HCT116 (cell line): Measurements from ENCODE around the gene CFAP99. TPM values are rescaled to one million over a fixed set of nuclear protein-coding genes. Genes with fewer than 3 reads are reported as not detected.

ENCODE experiments used
- ATAC-seq: fragments of 200-7000 bp; cut with Tn5 transposase; 2 replicates; pipeline ENCODE4 v1.9.1; 2020; ENCODE audit warnings: mild to moderate bottlenecking, moderate library complexity
- BruUV-seq: library from RNA; stranded (reverse); fragments of 400-500 nt; replicated peaks from 2 replicates; lab custom pipeline; 2021; lab: Mats Ljungman, UMichigan
- CTCF ChIA-PET: fragments of 300-600 bp; sonication (Branson Sonifier 250); formaldehyde crosslinking; loops from one replicate; lab custom pipeline; 2021; ENCODE audit warnings: antibody characterized with exemption; lab: Charles Lee
- POLR2A ChIA-PET: fragments of 300-600, 350-600 bp; sonication (Branson Sonifier 250); formaldehyde crosslinking; loops from one replicate; lab custom pipeline; 2021; ENCODE audit warnings: antibody characterized with exemption; lab: Charles Lee
- RAD21 ChIA-PET, 2 experiments: fragments of 300-600 bp; sonication (Branson Sonifier 250); formaldehyde crosslinking; loops; one replicate each; lab custom pipeline; 2023; ENCODE audit warnings: low total read pairs in 2 of 2; ENCODE audit not compliant: uncharacterized antibody in 2 of 2, unreplicated experiment in 2 of 2, low non-redundant PET in 1 of 2; lab: Charles Lee
- DNase-seq: peaks from one replicate; pipeline ENCODE4 v3.0.0-alpha.2; 2010; ENCODE audit warnings: low read depth, low spot score
- H2AFZ ChIP-seq: fragments of 200-600 bp; shearing (Covaris generic), sonication (generic); 2 replicates; pipeline ENCODE4 v1.6.1; 2017; ENCODE audit warnings: low read depth, mixed run types, mixed read lengths, antibody characterized with exemption, low read length; ENCODE audit not compliant: poor library complexity, severe bottlenecking
- H3K27ac ChIP-seq: 2 replicates; pipeline ENCODE4 v1.5.1; 2012; ENCODE audit warnings: low read depth, low read length
- H3K27me3 ChIP-seq: fragments of 200-600 bp; sonication (generic); 2 replicates; pipeline ENCODE4 v1.6.1; 2016; ENCODE audit warnings: mixed run types, low read length, mixed read lengths; ENCODE audit not compliant: insufficient read depth
- H3K36me3 ChIP-seq, 2 experiments: fragments of 200-500 bp in 1 of 2; fragments of 200-600 bp in 1 of 2; sonication (Bioruptor generic) in 1 of 2; sonication (generic) in 1 of 2; 2 replicates each; pipeline versions ENCODE4 v1.5.1 to v1.6.1; 2014 to 2016; ENCODE audit warnings: low read length in 2 of 2, inconsistent platforms in 1 of 2, mixed read lengths in 1 of 2, mixed run types in 1 of 2; ENCODE audit not compliant: insufficient read depth in 2 of 2, control insufficient read depth in 1 of 2
- H3K4me1 ChIP-seq, 2 experiments: fragments of 200-600 bp in 1 of 2; sonication (generic) in 1 of 2; 2 replicates each; pipeline versions ENCODE4 v1.5.1 to v1.6.1; 2012 to 2017; ENCODE audit warnings: low read length in 2 of 2, inconsistent platforms in 1 of 2, mild to moderate bottlenecking in 1 of 2, mixed read lengths in 1 of 2, mixed run types in 1 of 2, moderate library complexity in 1 of 2; ENCODE audit not compliant: insufficient read depth in 2 of 2, control insufficient read depth in 1 of 2
- H3K4me2 ChIP-seq: fragments of 200-600 bp; sonication (generic); 2 replicates; pipeline ENCODE4 v1.6.1; 2017; ENCODE audit warnings: mixed run types, low read length, mixed read lengths
- H3K4me3 ChIP-seq, 2 experiments: fragments of 200-600 bp in 1 of 2; sonication (generic) in 1 of 2; replicated peaks in 1 of 2; 2 replicates each; pipeline ENCODE4 v1.5.1; 2011 to 2016; ENCODE audit warnings: low read length in 2 of 2, control low read depth in 1 of 2, low read depth in 1 of 2, mild to moderate bottlenecking in 1 of 2, mixed read lengths in 1 of 2, mixed run types in 1 of 2
- H3K79me2 ChIP-seq: fragments of 200-600 bp; sonication (generic); 2 replicates; pipeline ENCODE4 v1.6.1; 2017; ENCODE audit warnings: mild to moderate bottlenecking, mixed run types, low read length, moderate library complexity, mixed read lengths; ENCODE audit not compliant: insufficient read depth
- H3K9ac ChIP-seq: fragments of 200-600 bp; sonication (generic); 2 replicates; pipeline ENCODE4 v1.6.1; 2016; ENCODE audit warnings: low read length, mixed read lengths
- H3K9me2 ChIP-seq: fragments of 200-600 bp; sonication (generic), shearing (Covaris generic); 2 replicates; pipeline ENCODE4 v1.6.1; 2017; ENCODE audit warnings: mixed run types, mild to moderate bottlenecking, moderate library complexity; ENCODE audit not compliant: insufficient read depth
- H3K9me3 ChIP-seq, 2 experiments: fragments of 200-500 bp in 1 of 2; fragments of 200-600 bp in 1 of 2; sonication (Bioruptor generic) in 1 of 2; sonication (generic) in 1 of 2; 2 replicates each; pipeline ENCODE4 v1.6.1; 2014 to 2017; ENCODE audit warnings: low read length in 2 of 2, mixed read lengths in 2 of 2, inconsistent platforms in 1 of 2, low read depth in 1 of 2, mild to moderate bottlenecking in 1 of 2, mixed run types in 1 of 2, moderate library complexity in 1 of 2; ENCODE audit not compliant: control insufficient read depth in 1 of 2, insufficient read depth in 1 of 2
- H4K20me1 ChIP-seq: fragments of 200-600 bp; sonication (generic), shearing (Covaris generic); 2 replicates; pipeline ENCODE4 v1.6.1; 2017; ENCODE audit warnings: mixed run types, mild to moderate bottlenecking, moderate library complexity; ENCODE audit not compliant: insufficient read depth
- CBX3 ChIP-seq: IDR thresholded peaks from 2 replicates; pipeline ENCODE4 v1.6.1; 2012; ENCODE audit warnings: low read depth
- ELF1 ChIP-seq: IDR thresholded peaks from 2 replicates; pipeline ENCODE4 v1.6.1; 2012; ENCODE audit warnings: low read depth, borderline replicate concordance
- FOSL1 ChIP-seq: IDR thresholded peaks from 2 replicates; pipeline ENCODE4 v1.6.1; 2012; ENCODE audit warnings: low read depth
- SIN3A ChIP-seq: IDR thresholded peaks from 2 replicates; pipeline ENCODE4 v1.6.1; 2012; ENCODE audit warnings: low read depth
- SP1 ChIP-seq: IDR thresholded peaks from 2 replicates; pipeline ENCODE4 v1.6.1; 2012; ENCODE audit warnings: low read depth
- TCF7L2 ChIP-seq: IDR thresholded peaks from 2 replicates; pipeline ENCODE4 v1.7.0; 2011; ENCODE audit warnings: borderline replicate concordance, inconsistent platforms; ENCODE audit not compliant: insufficient read depth, insufficient read length; ENCODE audit errors: extremely low read depth
- ZNF274 ChIP-seq: fragments of 200-500 bp; sonication (Bioruptor generic); IDR thresholded peaks from 2 replicates; pipeline ENCODE4 v1.6.1; 2014; ENCODE audit warnings: mild to moderate bottlenecking, low read depth, low read length, inconsistent platforms
- intact Hi-C: fragments of 100-400 bp; cut with micrococcal nuclease; formaldehyde crosslinking; loops from 2 replicates; pipeline ENCODE4 v1.10.0; 2022
- total RNA-seq: library from RNA; stranded (reverse); gene quantifications from one replicate; pipeline ENCODE4 v1.2.1, GENCODE V29; 2021; ENCODE audit not compliant: unreplicated experiment
- TF ChIP-seq, protein P1 (sequence below), 3 experiments: fragments of 200-600 bp in 1 of 3; sonication (generic) in 1 of 3; IDR thresholded peaks in 2 of 3; conservative IDR thresholded peaks in 1 of 3; 2 replicates each; pipeline ENCODE4 v1.5.1; 2012 to 2017; ENCODE audit warnings: low read depth in 2 of 3, low read length in 2 of 3, antibody characterized with exemption in 1 of 3, borderline replicate concordance in 1 of 3, control low read depth in 1 of 3, mild to moderate bottlenecking in 1 of 3, mixed read lengths in 1 of 3, mixed run types in 1 of 3, moderate library complexity in 1 of 3; ENCODE audit not compliant: insufficient read depth in 1 of 3
- TF ChIP-seq, protein P2 (sequence below): IDR thresholded peaks from 2 replicates; pipeline ENCODE4 v1.6.1; 2012
- TF ChIP-seq, protein P3 (sequence below): IDR thresholded peaks from 2 replicates; pipeline ENCODE4 v1.6.1; 2012

Gene CFAP99
- total RNA-seq, 1 experiment from 2014 or later = 0.42 TPM

GRCh38 chr4:2373532-2373931 is 45.2 kb upstream of the CFAP99 start:
- intact Hi-C loops = no loop called here
- Histone ChIP-seq H4K20me1 (no peaks in the 10 kb centered on the region), H3K36me3 (no peaks in the 10 kb centered on the region), H3K4me2 (no peak overlapping the region), H3K4me1 (no peaks in the 10 kb centered on the region), H3K4me3 (no peak overlapping the region), H3K79me2 (no peaks in the 10 kb centered on the region), H3K27me3 (no peaks in the 10 kb centered on the region), H3K9ac (no peak overlapping the region), H3K27ac (no peak overlapping the region), H2AFZ (no peak overlapping the region), H3K9me2 (no peaks in the 10 kb centered on the region), H3K9me3 (peaks cover 0 to 3% of the 10 kb centered on the region in 2 experiments; a peak in 2 of 4 replicates)
- ChIA-PET CTCF (no interaction called here), POLR2A (no interaction called here), RAD21 (no interaction called here)
- ATAC-seq (no peak), DNase-seq (no peak)
- TF ChIP-seq ZNF274 (no peak), CBX3 (no peak), SP1 (no peak), SIN3A (no peak), ELF1 (no peak), TCF7L2 (no peak), FOSL1 (no peak)
- TF ChIP-seq, protein P1, sequence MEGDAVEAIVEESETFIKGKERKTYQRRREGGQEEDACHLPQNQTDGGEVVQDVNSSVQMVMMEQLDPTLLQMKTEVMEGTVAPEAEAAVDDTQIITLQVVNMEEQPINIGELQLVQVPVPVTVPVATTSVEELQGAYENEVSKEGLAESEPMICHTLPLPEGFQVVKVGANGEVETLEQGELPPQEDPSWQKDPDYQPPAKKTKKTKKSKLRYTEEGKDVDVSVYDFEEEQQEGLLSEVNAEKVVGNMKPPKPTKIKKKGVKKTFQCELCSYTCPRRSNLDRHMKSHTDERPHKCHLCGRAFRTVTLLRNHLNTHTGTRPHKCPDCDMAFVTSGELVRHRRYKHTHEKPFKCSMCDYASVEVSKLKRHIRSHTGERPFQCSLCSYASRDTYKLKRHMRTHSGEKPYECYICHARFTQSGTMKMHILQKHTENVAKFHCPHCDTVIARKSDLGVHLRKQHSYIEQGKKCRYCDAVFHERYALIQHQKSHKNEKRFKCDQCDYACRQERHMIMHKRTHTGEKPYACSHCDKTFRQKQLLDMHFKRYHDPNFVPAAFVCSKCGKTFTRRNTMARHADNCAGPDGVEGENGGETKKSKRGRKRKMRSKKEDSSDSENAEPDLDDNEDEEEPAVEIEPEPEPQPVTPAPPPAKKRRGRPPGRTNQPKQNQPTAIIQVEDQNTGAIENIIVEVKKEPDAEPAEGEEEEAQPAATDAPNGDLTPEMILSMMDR (IDR thresholded peaks at IDR 0.05 in 2 of 3, conservative IDR thresholded peaks at IDR 0.05 in 1 of 3; ENCODE audit: borderline replicate concordance in 1 of 3, insufficient read depth in 1 of 3, low read depth in 2 of 3, low read length in 2 of 3) = no peak
- TF ChIP-seq, protein P2, sequence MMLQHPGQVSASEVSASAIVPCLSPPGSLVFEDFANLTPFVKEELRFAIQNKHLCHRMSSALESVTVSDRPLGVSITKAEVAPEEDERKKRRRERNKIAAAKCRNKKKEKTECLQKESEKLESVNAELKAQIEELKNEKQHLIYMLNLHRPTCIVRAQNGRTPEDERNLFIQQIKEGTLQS = no peak
- TF ChIP-seq, protein P3, sequence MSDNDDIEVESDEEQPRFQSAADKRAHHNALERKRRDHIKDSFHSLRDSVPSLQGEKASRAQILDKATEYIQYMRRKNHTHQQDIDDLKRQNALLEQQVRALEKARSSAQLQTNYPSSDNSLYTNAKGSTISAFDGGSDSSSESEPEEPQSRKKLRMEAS = no peak
- no TSS peak for BruUV-seq
